ENCODE results near the gene FAM20C. TPM values are rescaled to one million over a fixed set of nuclear protein-coding genes. Genes with fewer than 3 reads are reported as not detected.

The FAM20C gene
- total RNA-seq, 4 donors from 2014 or later, result 15.8 to 20.4 (median 18.7) TPM

DNA sequence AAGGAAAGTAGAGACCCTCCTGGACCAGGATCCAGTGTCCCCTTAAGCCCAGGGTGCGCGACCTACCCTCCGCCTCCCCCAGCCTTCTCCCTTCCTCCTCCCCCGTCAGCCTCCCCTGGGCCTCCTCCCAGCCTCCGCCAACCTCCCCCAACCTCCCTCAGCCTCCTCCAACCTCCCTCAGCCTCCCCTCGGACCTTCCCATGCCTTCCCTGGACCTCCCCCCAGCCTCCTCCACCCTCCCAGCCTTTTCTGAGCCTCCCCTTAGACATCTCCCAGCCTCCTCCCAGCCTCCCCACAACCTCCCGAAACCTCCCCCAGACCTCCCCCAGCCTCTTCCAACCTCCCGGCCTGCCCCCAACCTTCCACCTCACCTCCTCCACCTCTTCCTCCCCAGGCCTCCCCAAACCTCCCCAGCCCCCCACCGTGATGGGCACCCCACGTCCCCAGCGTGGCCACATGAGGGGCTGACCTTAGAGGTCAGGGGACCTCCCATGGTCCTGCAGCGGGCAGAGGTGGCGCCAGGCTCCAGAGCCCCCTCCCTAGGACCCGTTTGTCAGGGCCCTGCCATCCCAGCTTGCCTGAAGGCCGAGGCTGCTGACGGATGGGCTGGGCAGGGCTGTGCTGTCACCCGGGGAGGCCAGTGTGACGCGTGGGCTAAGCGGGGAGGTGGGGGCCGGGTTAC is 18.8 kb downstream of the FAM20C start:
- H3K36me3 ChIP-seq, result peaks cover 21% of the 10 kb centered on the region
- TF ChIP-seq EP300 (IDR thresholded peaks at IDR 0.05) (no peak), POLR2AphosphoS5 (IDR thresholded peaks at IDR 0.05) (no peak), POLR2A (IDR thresholded peaks at IDR 0.05) (no peak)
- TF ChIP-seq, protein P1, sequence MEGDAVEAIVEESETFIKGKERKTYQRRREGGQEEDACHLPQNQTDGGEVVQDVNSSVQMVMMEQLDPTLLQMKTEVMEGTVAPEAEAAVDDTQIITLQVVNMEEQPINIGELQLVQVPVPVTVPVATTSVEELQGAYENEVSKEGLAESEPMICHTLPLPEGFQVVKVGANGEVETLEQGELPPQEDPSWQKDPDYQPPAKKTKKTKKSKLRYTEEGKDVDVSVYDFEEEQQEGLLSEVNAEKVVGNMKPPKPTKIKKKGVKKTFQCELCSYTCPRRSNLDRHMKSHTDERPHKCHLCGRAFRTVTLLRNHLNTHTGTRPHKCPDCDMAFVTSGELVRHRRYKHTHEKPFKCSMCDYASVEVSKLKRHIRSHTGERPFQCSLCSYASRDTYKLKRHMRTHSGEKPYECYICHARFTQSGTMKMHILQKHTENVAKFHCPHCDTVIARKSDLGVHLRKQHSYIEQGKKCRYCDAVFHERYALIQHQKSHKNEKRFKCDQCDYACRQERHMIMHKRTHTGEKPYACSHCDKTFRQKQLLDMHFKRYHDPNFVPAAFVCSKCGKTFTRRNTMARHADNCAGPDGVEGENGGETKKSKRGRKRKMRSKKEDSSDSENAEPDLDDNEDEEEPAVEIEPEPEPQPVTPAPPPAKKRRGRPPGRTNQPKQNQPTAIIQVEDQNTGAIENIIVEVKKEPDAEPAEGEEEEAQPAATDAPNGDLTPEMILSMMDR (IDR thresholded peaks at IDR 0.05), result no peak

DNA sequence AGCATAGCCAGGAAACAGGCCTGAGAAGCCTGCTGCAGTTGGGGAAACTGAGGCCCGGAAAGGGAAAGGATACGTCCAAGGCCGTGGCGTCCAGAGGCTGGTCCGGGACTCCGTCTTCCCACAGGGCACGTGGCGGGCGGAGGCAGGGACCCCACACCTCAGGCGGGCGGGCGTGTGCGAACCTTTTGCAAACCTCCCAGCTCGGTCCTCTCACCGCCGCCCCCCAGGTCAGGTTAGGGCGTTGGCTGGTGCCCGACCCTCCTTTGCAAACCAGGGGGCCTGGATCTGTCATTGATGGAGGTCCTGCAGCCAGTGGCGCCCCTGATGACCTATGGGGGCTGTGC is 19.3 kb downstream of the FAM20C start:
- H3K36me3 ChIP-seq, result peaks cover 21% of the 10 kb centered on the region

More for the DNA sequence above, 18.8 kb downstream of the FAM20C start:
- no peak for DNase-seq (ENCODE audit: low spot score in 2 of 2)
- no peak overlapping the region for H3K27ac ChIP-seq
- 95% methylated on average over 10 of the region's 21 CpGs for WGBS
- H3K9me3 ChIP-seq, result no peaks in the 10 kb centered on the region
- no peaks in the 10 kb centered on the region for H3K4me1 ChIP-seq
- H3K27me3 ChIP-seq, result no peaks in the 10 kb centered on the region
- no peak overlapping the region for H3K4me3 ChIP-seq

DNA sequence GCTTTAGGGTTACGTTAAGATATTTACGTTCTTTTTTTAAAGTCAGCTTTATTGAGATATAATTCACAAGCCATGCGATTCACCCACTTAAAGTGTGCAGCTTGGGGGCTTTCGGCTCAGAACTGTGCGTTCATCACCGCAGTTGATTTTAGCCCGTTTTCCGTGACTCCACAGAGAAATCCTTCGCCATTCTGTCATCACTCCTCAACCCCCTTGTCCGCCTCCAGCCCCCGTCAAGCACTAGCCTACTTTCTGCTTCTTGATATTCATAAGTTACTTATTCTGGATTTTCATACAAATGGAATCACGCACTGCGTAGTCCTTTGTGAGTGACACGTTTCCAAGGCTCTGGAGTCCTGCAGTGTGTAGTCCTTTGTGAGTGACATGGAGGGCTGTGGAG is 20.4 kb downstream of the FAM20C start:
- Histone ChIP-seq H3K36me3 (peaks cover 24% of the 10 kb centered on the region), H3K4me1 (no peaks in the 10 kb centered on the region), H3K27me3 (no peaks in the 10 kb centered on the region), H3K4me3 (no peak overlapping the region), H3K9me3 (no peaks in the 10 kb centered on the region), H3K27ac (no peak overlapping the region)
- WGBS, result 93% methylated on average over 14 of the region's 14 CpGs
- no peak for TF ChIP-seq POLR2A (IDR thresholded peaks at IDR 0.05)
- TF ChIP-seq, protein P1 (IDR thresholded peaks at IDR 0.05), result no peak
- no peak for TF ChIP-seq POLR2AphosphoS5 (IDR thresholded peaks at IDR 0.05)
- no peak for TF ChIP-seq EP300 (IDR thresholded peaks at IDR 0.05)
- DNase-seq (ENCODE audit: low spot score in 2 of 2), result no peak

More for the DNA sequence above, 19.3 kb downstream of the FAM20C start:
- Histone ChIP-seq H3K27ac (no peak overlapping the region), H3K9me3 (no peaks in the 10 kb centered on the region), H3K4me1 (no peaks in the 10 kb centered on the region), H3K27me3 (no peaks in the 10 kb centered on the region), H3K4me3 (no peak overlapping the region)
- TF ChIP-seq POLR2A (IDR thresholded peaks at IDR 0.05), result no peak
- TF ChIP-seq, protein P1 (IDR thresholded peaks at IDR 0.05), result no peak
- TF ChIP-seq EP300 (IDR thresholded peaks at IDR 0.05), result no peak
- TF ChIP-seq POLR2AphosphoS5 (IDR thresholded peaks at IDR 0.05), result no peak
- DNase-seq (ENCODE audit: low spot score in 2 of 2), result no peak
- WGBS, result 100% methylated on average over 2 of the region's 19 CpGs

DNA sequence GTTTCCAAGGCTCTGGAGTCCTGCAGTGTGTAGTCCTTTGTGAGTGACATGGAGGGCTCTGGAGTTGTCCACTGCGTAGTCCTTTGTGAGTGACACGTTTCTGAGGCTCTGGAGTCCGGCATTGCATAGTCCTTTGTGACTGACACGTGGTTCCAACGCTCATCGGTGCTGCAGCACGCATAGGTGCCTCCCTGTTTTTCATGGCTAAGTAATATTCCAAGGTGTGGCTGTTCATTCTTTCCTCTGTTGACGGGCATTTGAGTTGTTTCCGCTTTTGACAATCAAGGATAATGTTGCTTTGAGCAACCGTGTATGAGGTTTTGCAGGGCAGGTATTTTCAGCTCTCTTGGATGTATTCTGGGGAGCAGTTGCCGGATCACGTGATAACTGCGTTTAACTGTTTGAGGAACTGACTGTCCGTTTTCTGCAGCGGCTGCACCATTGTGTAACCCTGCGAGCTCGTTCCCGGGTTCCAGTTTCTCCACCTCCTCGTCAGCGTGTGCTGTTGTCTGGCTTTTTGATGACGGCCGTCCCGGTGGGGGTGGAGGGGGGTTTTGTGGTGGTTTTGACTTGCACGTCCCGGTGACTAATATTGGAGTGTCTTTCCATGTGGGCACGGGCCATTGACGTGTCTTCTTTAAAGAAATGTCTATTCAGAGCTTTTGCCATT is 21.1 kb downstream of the FAM20C start:
- WGBS, result 94% methylated on average over 27 of the region's 27 CpGs
- H3K27ac ChIP-seq, result no peak overlapping the region
- TF ChIP-seq POLR2A (IDR thresholded peaks at IDR 0.05) (no peak), EP300 (IDR thresholded peaks at IDR 0.05) (no peak), POLR2AphosphoS5 (IDR thresholded peaks at IDR 0.05) (no peak)
- TF ChIP-seq, protein P1 (IDR thresholded peaks at IDR 0.05), result no peak
- H3K4me1 ChIP-seq, result no peaks in the 10 kb centered on the region
- no peaks in the 10 kb centered on the region for H3K27me3 ChIP-seq
- H3K36me3 ChIP-seq, result peaks cover 24% of the 10 kb centered on the region
- H3K9me3 ChIP-seq, result no peaks in the 10 kb centered on the region
- no peak overlapping the region for H3K4me3 ChIP-seq
- DNase-seq (ENCODE audit: low spot score in 2 of 2), result no peak

DNA sequence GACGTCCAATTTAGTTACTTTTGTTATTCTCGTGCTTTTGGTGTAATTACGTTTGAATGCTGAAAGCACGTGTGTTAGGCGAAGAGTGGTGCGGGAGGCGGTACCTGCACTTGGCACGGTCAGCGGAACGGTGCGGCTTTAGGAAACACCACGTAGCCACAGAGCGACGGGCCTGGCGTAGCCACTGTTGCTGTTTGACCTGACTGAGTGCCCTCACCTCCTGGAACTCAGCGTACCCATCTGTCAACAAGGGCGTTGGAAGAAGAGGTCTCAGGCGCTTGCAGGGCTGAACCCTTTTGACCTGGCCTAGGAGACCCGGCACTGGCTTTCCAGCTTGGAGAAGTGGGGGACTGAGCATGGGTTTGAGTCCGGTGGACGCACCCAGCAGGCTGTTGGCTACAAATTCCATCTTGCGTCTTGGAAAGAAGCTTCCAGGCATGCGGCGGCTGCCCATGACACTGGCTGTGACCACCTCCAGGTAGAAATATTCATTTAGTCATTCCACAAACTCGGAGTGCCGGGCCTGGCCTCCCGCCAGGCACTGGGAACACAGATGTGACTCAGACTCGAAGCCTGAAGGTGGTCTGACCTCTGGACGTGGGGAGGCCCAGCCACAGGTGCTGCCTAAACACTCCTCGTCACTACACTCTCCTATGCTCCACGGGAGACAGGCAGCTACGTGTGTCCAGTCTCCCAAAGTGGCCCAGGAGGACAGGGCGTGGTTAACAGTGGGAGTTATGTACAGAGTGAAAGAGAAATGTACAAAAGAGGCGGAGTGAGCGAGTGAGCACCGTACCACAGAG is 22.2 kb downstream of the FAM20C start:
- no peak overlapping the region for H3K27ac ChIP-seq
- WGBS, result 90% methylated on average over 29 of the region's 36 CpGs
- H3K36me3 ChIP-seq, result peaks cover 22% of the 10 kb centered on the region

More for the DNA sequence above, 22.2 kb downstream of the FAM20C start:
- no peaks in the 10 kb centered on the region for H3K9me3 ChIP-seq
- no peaks in the 10 kb centered on the region for H3K27me3 ChIP-seq
- no peak overlapping the region for H3K4me3 ChIP-seq
- peaks cover 3% of the 10 kb centered on the region for H3K4me1 ChIP-seq
- no peak for DNase-seq (ENCODE audit: low spot score in 2 of 2)
- TF ChIP-seq POLR2AphosphoS5 (IDR thresholded peaks at IDR 0.05) (no peak), POLR2A (IDR thresholded peaks at IDR 0.05) (no peak), EP300 (IDR thresholded peaks at IDR 0.05) (no peak)
- TF ChIP-seq, protein P1 (IDR thresholded peaks at IDR 0.05), result no peak

Measured in suprapubic skin (tissue), 4 donors.